NB4 (cell line): ENCODE data around the gene ARHGEF12.

Experiments
- CTCF ChIP-seq: IDR thresholded peaks from one replicate; pipeline ENCODE4 v1.5.1; 2012; ENCODE audit warnings: low read depth, low read length
- POLR2A ChIP-seq: IDR thresholded peaks from 2 replicates; pipeline ENCODE4 v1.6.1; 2011; ENCODE audit warnings: mild to moderate bottlenecking; ENCODE audit not compliant: insufficient read length; ENCODE audit errors: extremely low read depth

- no peak for TF ChIP-seq CTCF
- TF ChIP-seq POLR2A = no peak
Measured at GRCh38 chr11:120395778-120396177, 59.6 kb downstream of the ARHGEF12 start.
